ENCODE results near the gene LPP. TPM values are rescaled to one million over a fixed set of nuclear protein-coding genes. Genes with fewer than 3 reads are reported as not detected.

The LPP gene
- total and polyA plus RNA-seq, 8 donors, result 8.0 to 885 (median 305) TPM

- TF ChIP-seq EP300 (IDR thresholded peaks at IDR 0.05) (no peak), CTCF (IDR thresholded peaks at IDR 0.05) (no peak), POLR2A (IDR thresholded peaks at IDR 0.05) (no peak), POLR2AphosphoS5 (IDR thresholded peaks at IDR 0.05) (no peak)
- Histone ChIP-seq H3K4me3 (no peak overlapping the region), H3K4me1 (no peaks in the 10 kb centered on the region), H3K36me3 (no peaks in the 10 kb centered on the region), H3K27ac (no peak overlapping the region), H3K9me3 (no peaks in the 10 kb centered on the region), H3K27me3 (no peaks in the 10 kb centered on the region)
- intact Hi-C loops (cut with DNase I; ENCODE audit: low total_unique reads), result no loop called here
- no peak for DNase-seq
- 77 to 88% (median 86%) methylated on average over 4 of the region's 4 CpGs for WGBS, 5 donors
These were observed 772.2 kb downstream of the LPP start for GRCh38 chr3:188926111-188926510.

- H3K27ac ChIP-seq, result no peak overlapping the region
These were observed 773.0 kb downstream of the LPP start for GRCh38 chr3:188926741-188927511.

GRCh38 chr3:188927971-188928370 lies 774.0 kb downstream of the LPP start:
- intact Hi-C loops (cut with DNase I; ENCODE audit: low total_unique reads), result no loop called here

More at GRCh38 chr3:188926741-188927511, 773.0 kb downstream of the LPP start:
- WGBS, 5 donors, result 77 to 86% (median 81%) methylated on average over 9 of the region's 9 CpGs
- no peaks in the 10 kb centered on the region for H3K36me3 ChIP-seq
- DNase-seq, result no peak
- H3K4me3 ChIP-seq, result no peak overlapping the region
- H3K27me3 ChIP-seq, result no peaks in the 10 kb centered on the region
- intact Hi-C loops (cut with DNase I; ENCODE audit: low total_unique reads), result no loop called here
- no peaks in the 10 kb centered on the region for H3K9me3 ChIP-seq
- H3K4me1 ChIP-seq, result no peaks in the 10 kb centered on the region
- TF ChIP-seq CTCF (IDR thresholded peaks at IDR 0.05) (no peak), EP300 (IDR thresholded peaks at IDR 0.05) (no peak), POLR2A (IDR thresholded peaks at IDR 0.05) (no peak), POLR2AphosphoS5 (IDR thresholded peaks at IDR 0.05) (no peak)

GRCh38 chr3:188929137-188929536 lies 775.2 kb downstream of the LPP start:
- Histone ChIP-seq H3K27me3 (no peaks in the 10 kb centered on the region), H3K27ac (no peak overlapping the region), H3K9me3 (no peaks in the 10 kb centered on the region), H3K4me1 (no peaks in the 10 kb centered on the region), H3K4me3 (no peak overlapping the region), H3K36me3 (no peaks in the 10 kb centered on the region)
- TF ChIP-seq POLR2A (IDR thresholded peaks at IDR 0.05) (no peak), CTCF (IDR thresholded peaks at IDR 0.05) (no peak), POLR2AphosphoS5 (IDR thresholded peaks at IDR 0.05) (no peak), EP300 (IDR thresholded peaks at IDR 0.05) (no peak)
- 30 to 54% (median 38%) methylated on average over 2 of the region's 2 CpGs for WGBS, 5 donors
- intact Hi-C loops (cut with DNase I; ENCODE audit: low total_unique reads), result no loop called here
- peak in 1 of 2 donors; percentile 71 for DNase-seq

More at GRCh38 chr3:188927971-188928370, 774.0 kb downstream of the LPP start:
- H3K9me3 ChIP-seq, result no peaks in the 10 kb centered on the region
- H3K4me1 ChIP-seq, result no peaks in the 10 kb centered on the region
- H3K27me3 ChIP-seq, result no peaks in the 10 kb centered on the region
- no peak overlapping the region for H3K27ac ChIP-seq
- no peak overlapping the region for H3K4me3 ChIP-seq
- no peak for DNase-seq
- TF ChIP-seq POLR2A (IDR thresholded peaks at IDR 0.05) (no peak), EP300 (IDR thresholded peaks at IDR 0.05) (no peak), POLR2AphosphoS5 (IDR thresholded peaks at IDR 0.05) (no peak), CTCF (IDR thresholded peaks at IDR 0.05) (no peak)
- H3K36me3 ChIP-seq, result no peaks in the 10 kb centered on the region

Data from stomach (tissue), 9 donors.